Peyer's patch (tissue), 4 donors: Measurements from ENCODE around the gene RAB4B. TPM values are rescaled to one million over a fixed set of nuclear protein-coding genes. Genes with fewer than 3 reads are reported as not detected.
"Not testable (repeated sequence)": the region's sequence is repeated elsewhere in the genome, so short reads cannot be mapped to it uniquely, and the experiment has no call there.

ENCODE experiments used
- DNase-seq, 3 donors: peaks; one replicate each; pipeline ENCODE4 v3.0.0-alpha.2; 2017 to 2019
- H3K27ac ChIP-seq, 4 donors: fragments of 200-600 bp; sonication (generic); one replicate each; pipeline ENCODE4 v1.5.1; 2016 to 2019
- H3K27me3 ChIP-seq, 2 donors: fragments of 200-600 bp; sonication (generic); one replicate each; pipeline ENCODE4 v1.5.1; 2019
- H3K36me3 ChIP-seq, 3 donors: fragments of 200-600 bp; sonication (generic); one replicate each; pipeline ENCODE4 v1.5.1; 2016 to 2019
- H3K4me1 ChIP-seq, 4 donors: fragments of 200-600 bp; sonication (generic); one replicate each; pipeline ENCODE4 v1.5.1; 2016 to 2019
- H3K4me3 ChIP-seq, 4 donors: fragments of 200-600 bp; sonication (generic); 1 replicate in 3 of 4; 2 replicates in 1 of 4; pipeline ENCODE4 v1.5.1; 2016 to 2019; ENCODE audit warnings: mild to moderate bottlenecking in 1 of 4
- H3K9me3 ChIP-seq, 4 donors: fragments of 200-600 bp; sonication (generic); one replicate each; pipeline ENCODE4 v1.5.1; 2016 to 2019; ENCODE audit warnings: mild to moderate bottlenecking in 1 of 4
- CTCF ChIP-seq, 6 experiments: fragments of 450-650 bp in 4 of 6; fragments of 200-600 bp in 2 of 6; sonication (generic) in 1 of 6; IDR thresholded peaks; one replicate each; pipeline ENCODE4 v1.5.1; 2017 to 2019; ENCODE audit warnings: antibody characterized with exemption in 6 of 6, mild to moderate bottlenecking in 3 of 6, moderate library complexity in 1 of 6
- POLR2A ChIP-seq, 2 donors: fragments of 450-650 bp; IDR thresholded peaks; one replicate each; pipeline ENCODE4 v1.5.1; 2017; ENCODE audit warnings: antibody characterized with exemption in 2 of 2, mild to moderate bottlenecking in 2 of 2, moderate library complexity in 2 of 2
- total RNA-seq, 4 donors: library from RNA; depleted of rRNA; stranded (reverse); fragments of >200 nt; gene quantifications; one replicate each; pipeline ENCODE4 v1.1.0, GENCODE V29; 2016

Gene RAB4B
- total RNA-seq, 4 donors from 2014 or later = 14.9 to 71.2 (median 51.3) TPM

- not testable (repeated sequence) for H3K9me3 ChIP-seq, H3K4me3 ChIP-seq, H3K4me1 ChIP-seq, DNase-seq, H3K27me3 ChIP-seq, H3K36me3 ChIP-seq, H3K27ac ChIP-seq
Measured at GRCh38 chr19:40825460-40826095, 47.5 kb downstream of the RAB4B start.

GRCh38 chr19:40826312-40826698 lies 48.3 kb downstream of the RAB4B start:
- not testable (repeated sequence) for H3K9me3 ChIP-seq, DNase-seq, H3K27me3 ChIP-seq

GRCh38 chr19:40826699-40827385 lies 48.8 kb downstream of the RAB4B start:
- H3K9me3 ChIP-seq, H3K27ac ChIP-seq, H3K36me3 ChIP-seq, DNase-seq, H3K4me3 ChIP-seq, H3K27me3 ChIP-seq: not testable (repeated sequence)
- peaks cover 0 to 14% (median 0%) of the 10 kb centered on the region in 4 donors for H3K4me1 ChIP-seq

More at GRCh38 chr19:40826312-40826698, 48.3 kb downstream of the RAB4B start:
- H3K4me1 ChIP-seq, H3K27ac ChIP-seq, H3K36me3 ChIP-seq, H3K4me3 ChIP-seq: not testable (repeated sequence)

- TF ChIP-seq POLR2A (IDR thresholded peaks at IDR 0.05) (no peak), CTCF (IDR thresholded peaks at IDR 0.05) (no peak)
- Histone ChIP-seq H3K9me3 (no peaks in the 10 kb centered on the region), H3K27me3 (no peaks in the 10 kb centered on the region), H3K4me1 (peaks cover 0 to 12% (median 0%) of the 10 kb centered on the region in 4 donors), H3K36me3 (peaks cover 0 to 4% (median 0%) of the 10 kb centered on the region in 3 donors), H3K27ac (no peak overlapping the region), H3K4me3 (no peak overlapping the region)
- DNase-seq = no peak
Measured at GRCh38 chr19:40827386-40828247, 49.6 kb downstream of the RAB4B start.

GRCh38 chr19:40829205-40829604 lies 51.2 kb downstream of the RAB4B start:
- H3K27ac ChIP-seq = no peak overlapping the region
- DNase-seq = no peak
- peaks cover 0 to 4% (median 0%) of the 10 kb centered on the region in 3 donors for H3K36me3 ChIP-seq
- H3K9me3 ChIP-seq = no peaks in the 10 kb centered on the region
- no peak overlapping the region for H3K4me3 ChIP-seq
- no peaks in the 10 kb centered on the region for H3K27me3 ChIP-seq
- TF ChIP-seq POLR2A (IDR thresholded peaks at IDR 0.05) (no peak), CTCF (IDR thresholded peaks at IDR 0.05) (no peak)
- H3K4me1 ChIP-seq = peaks cover 0 to 10% (median 0%) of the 10 kb centered on the region in 4 donors

GRCh38 chr19:40830741-40831140 lies 52.7 kb downstream of the RAB4B start:
- H3K9me3 ChIP-seq, DNase-seq, H3K27ac ChIP-seq, H3K4me1 ChIP-seq, H3K4me3 ChIP-seq, H3K27me3 ChIP-seq, H3K36me3 ChIP-seq: not testable (repeated sequence)

GRCh38 chr19:40831502-40832430 lies 53.7 kb downstream of the RAB4B start:
- Histone ChIP-seq H3K4me3 (no peak overlapping the region), H3K27me3 (no peaks in the 10 kb centered on the region), H3K9me3 (no peaks in the 10 kb centered on the region), H3K36me3 (peaks cover 0 to 4% (median 0%) of the 10 kb centered on the region in 3 donors), H3K27ac (peak overlapping the region in 1 of 4 donors; percentile 84), H3K4me1 (peaks cover 0 to 10% (median 0%) of the 10 kb centered on the region in 4 donors)
- DNase-seq = no peak
- no peak for TF ChIP-seq POLR2A (IDR thresholded peaks at IDR 0.05)
- TF ChIP-seq CTCF (IDR thresholded peaks at IDR 0.05) = no peak

- not testable (repeated sequence) for DNase-seq, H3K27me3 ChIP-seq, H3K4me1 ChIP-seq, H3K36me3 ChIP-seq, H3K4me3 ChIP-seq, H3K9me3 ChIP-seq
- peak overlapping the region in 1 of 4 donors; percentile 84 for H3K27ac ChIP-seq
Measured at GRCh38 chr19:40832431-40832790, 54.4 kb downstream of the RAB4B start.

GRCh38 chr19:40833728-40834533 lies 55.9 kb downstream of the RAB4B start:
- H3K9me3 ChIP-seq, H3K27me3 ChIP-seq, H3K27ac ChIP-seq, DNase-seq, H3K4me1 ChIP-seq, H3K36me3 ChIP-seq, H3K4me3 ChIP-seq: not testable (repeated sequence)
